ENCODE results near the gene C1orf21.

Gene C1orf21

GRCh38 chr1:184416946-184417345 lies 30.1 kb downstream of the C1orf21 start:
- DNase-seq, result no peak

GRCh38 chr1:184417916-184418315 lies 31.1 kb downstream of the C1orf21 start:
- DNase-seq, result no peak

GRCh38 chr1:184418652-184419349 lies 32.0 kb downstream of the C1orf21 start:
- no peak for DNase-seq

- no peak for DNase-seq
Observed at GRCh38 chr1:184419350-184420161, 32.7 kb downstream of the C1orf21 start.

GRCh38 chr1:184422490-184423233 lies 35.8 kb downstream of the C1orf21 start:
- no peak for DNase-seq

- DNase-seq, result no peak
Observed at GRCh38 chr1:184423649-184424048, 36.8 kb downstream of the C1orf21 start.

GRCh38 chr1:184424157-184424556 lies 37.3 kb downstream of the C1orf21 start:
- DNase-seq, result no peak

- no peak for DNase-seq
Observed at GRCh38 chr1:184424945-184425344, 38.1 kb downstream of the C1orf21 start.

- DNase-seq, result peak; percentile 42
Observed at GRCh38 chr1:184425449-184426277, 38.8 kb downstream of the C1orf21 start.

- DNase-seq, result no peak
Observed at GRCh38 chr1:184426278-184426674, 39.4 kb downstream of the C1orf21 start.

- DNase-seq, result no peak
Observed at GRCh38 chr1:184427722-184428121, 40.9 kb downstream of the C1orf21 start.

- DNase-seq, result no peak
Observed at GRCh38 chr1:184428604-184429003, 41.8 kb downstream of the C1orf21 start.

GRCh38 chr1:184429335-184429734 lies 42.5 kb downstream of the C1orf21 start:
- no peak for DNase-seq

- DNase-seq, result no peak
Observed at GRCh38 chr1:184433956-184434502, 47.2 kb downstream of the C1orf21 start.

- DNase-seq, result no peak
Observed at GRCh38 chr1:184437291-184437690, 50.5 kb downstream of the C1orf21 start.

- DNase-seq, result no peak
Observed at GRCh38 chr1:184438363-184438762, 51.5 kb downstream of the C1orf21 start.

- no peak for DNase-seq
Observed at GRCh38 chr1:184442260-184442659, 55.4 kb downstream of the C1orf21 start.

- no peak for DNase-seq
Observed at GRCh38 chr1:184443201-184443600, 56.4 kb downstream of the C1orf21 start.

- no peak for DNase-seq
Observed at GRCh38 chr1:184443624-184444023, 56.8 kb downstream of the C1orf21 start.

GRCh38 chr1:184445997-184446396 lies 59.2 kb downstream of the C1orf21 start:
- DNase-seq, result no peak

GRCh38 chr1:184447651-184448185 lies 60.9 kb downstream of the C1orf21 start:
- no peak for DNase-seq

GRCh38 chr1:184449916-184450315 lies 63.1 kb downstream of the C1orf21 start:
- no peak for DNase-seq
